Liver (tissue), 10 donors: Measurements from ENCODE around the gene SVEP1. TPM values are rescaled to one million over a fixed set of nuclear protein-coding genes. Genes with fewer than 3 reads are reported as not detected.

Experiments
- DNase-seq: peaks from one replicate; pipeline ENCODE4 v3.0.0-alpha.2; 2017; ENCODE audit warnings: low spot score
- H3K27ac ChIP-seq, 2 donors: one replicate each; pipeline ENCODE4 v1.7.0; 2013; ENCODE audit warnings: inconsistent platforms in 2 of 2, low read length in 2 of 2, control low read depth in 1 of 2, low read depth in 1 of 2, mild to moderate bottlenecking in 1 of 2
- H3K27me3 ChIP-seq, 4 donors: one replicate each; pipeline versions ENCODE4 v1.6.1 to v1.7.0; 2013; ENCODE audit warnings: low read length in 3 of 4, inconsistent platforms in 1 of 4, mild to moderate bottlenecking in 1 of 4, moderate library complexity in 1 of 4; ENCODE audit not compliant: control insufficient read depth in 4 of 4, insufficient read depth in 4 of 4
- H3K36me3 ChIP-seq, 4 donors: one replicate each; pipeline versions ENCODE4 v1.6.1 to v1.7.0; 2013; ENCODE audit warnings: low read length in 3 of 4, mild to moderate bottlenecking in 3 of 4, low read depth in 1 of 4, moderate library complexity in 1 of 4; ENCODE audit not compliant: control insufficient read depth in 4 of 4, insufficient read depth in 3 of 4
- H3K4me1 ChIP-seq, 4 donors: one replicate each; pipeline versions ENCODE4 v1.6.1 to v1.7.0; 2013; ENCODE audit warnings: low read length in 3 of 4, mild to moderate bottlenecking in 3 of 4, moderate library complexity in 1 of 4; ENCODE audit not compliant: control insufficient read depth in 4 of 4, insufficient read depth in 4 of 4
- H3K4me3 ChIP-seq, 3 donors: one replicate each; pipeline versions ENCODE4 v1.6.1 to v1.7.0; 2013; ENCODE audit warnings: low read length in 3 of 3, control low read depth in 1 of 3, low read depth in 1 of 3, mild to moderate bottlenecking in 1 of 3
- H3K9ac ChIP-seq, 2 donors: one replicate each; pipeline ENCODE4 v1.7.0; 2013; ENCODE audit warnings: low read length in 2 of 2, mild to moderate bottlenecking in 2 of 2, moderate library complexity in 2 of 2, control low read depth in 1 of 2, low read depth in 1 of 2
- H3K9me3 ChIP-seq, 4 donors: one replicate each; pipeline versions ENCODE4 v1.6.1 to v1.7.0; 2013; ENCODE audit warnings: low read length in 3 of 4; ENCODE audit not compliant: control insufficient read depth in 4 of 4
- EGR1 ChIP-seq, 2 donors: IDR thresholded peaks; 2 replicates each; pipeline ENCODE4 v1.6.1; 2016 to 2018; ENCODE audit warnings: antibody characterized with exemption in 2 of 2, low read depth in 2 of 2
- FOXA1 ChIP-seq: IDR thresholded peaks from 2 replicates; pipeline ENCODE4 v1.6.1; 2016; ENCODE audit warnings: antibody characterized with exemption
- GABPA ChIP-seq, 2 donors: IDR thresholded peaks in 1 of 2; conservative IDR thresholded peaks in 1 of 2; 2 replicates each; pipeline ENCODE4 v1.6.1; 2016; ENCODE audit warnings: antibody characterized with exemption in 2 of 2, mild to moderate bottlenecking in 1 of 2, moderate library complexity in 1 of 2
- HNF4A ChIP-seq, 2 donors: conservative IDR thresholded peaks; 2 replicates each; pipeline ENCODE4 v1.6.1; 2016; ENCODE audit warnings: antibody characterized with exemption in 2 of 2, mild to moderate bottlenecking in 2 of 2
- JUND ChIP-seq, 2 donors: IDR thresholded peaks; 2 replicates each; pipeline ENCODE4 v1.6.1; 2016; ENCODE audit warnings: antibody characterized with exemption in 2 of 2
- NR2F2 ChIP-seq: IDR thresholded peaks from 2 replicates; pipeline ENCODE4 v1.6.1; 2016; ENCODE audit warnings: antibody characterized with exemption
- RXRA ChIP-seq, 2 donors: IDR thresholded peaks; 2 replicates each; pipeline ENCODE4 v1.6.1; 2017 to 2018; ENCODE audit warnings: antibody characterized with exemption in 2 of 2, mild to moderate bottlenecking in 1 of 2
- SP1 ChIP-seq: IDR thresholded peaks from 2 replicates; pipeline ENCODE4 v1.6.1; 2018; ENCODE audit warnings: antibody characterized with exemption, mild to moderate bottlenecking
- TAF1 ChIP-seq: conservative IDR thresholded peaks from 2 replicates; pipeline ENCODE4 v1.6.1; 2016; ENCODE audit warnings: antibody characterized with exemption, mild to moderate bottlenecking
- YY1 ChIP-seq: IDR thresholded peaks from 2 replicates; pipeline ENCODE4 v1.6.1; 2016; ENCODE audit warnings: antibody characterized with exemption, mild to moderate bottlenecking
- WGBS: extraction: QIAGEN DNeasy Blood & Tissue Kit; methylation state at CpG from one replicate; pipeline ENCODE4 v1.1.7; 2013; 5-methylcytosine and 5-hydroxymethylcytosine counted together
- polyA plus RNA-seq, 2 donors: library from polyadenylated mRNA; stranded (reverse) in 1 of 2; unstranded in 1 of 2; fragments of 200-250 nt in 1 of 2; fragments of >200 nt in 1 of 2; fragmentation: Nextera tagmentation in 1 of 2; extraction: Ambion mirVana in 1 of 2; gene quantifications; one replicate each; pipeline versions ENCODE4 v1.2.1 to v1.2.3, GENCODE V29; 2013 to 2015
- small RNA-seq: library from RNA; depleted of rRNA; stranded (forward); fragments of <200 nt; gene quantifications from one replicate; pipeline ENCODE3, GENCODE V24; 2014
- total RNA-seq, 2 donors: library from RNA; depleted of rRNA; stranded (reverse); fragments of >200 nt; gene quantifications; one replicate each; pipeline ENCODE4 v1.2.3, GENCODE V29; 2014
- TF ChIP-seq, protein P1 (sequence below): IDR thresholded peaks from 2 replicates; pipeline ENCODE4 v1.6.1; 2016; ENCODE audit warnings: antibody characterized with exemption
- donor health status: healthy.
- donor health status: healthy.
- donor health status: healthy.
- donor health status: healthy.
- donor health status: healthy.

SVEP1 gene
- total and polyA plus RNA-seq, 4 donors, result 0.58 to 7.5 (median 1.8) TPM

DNA sequence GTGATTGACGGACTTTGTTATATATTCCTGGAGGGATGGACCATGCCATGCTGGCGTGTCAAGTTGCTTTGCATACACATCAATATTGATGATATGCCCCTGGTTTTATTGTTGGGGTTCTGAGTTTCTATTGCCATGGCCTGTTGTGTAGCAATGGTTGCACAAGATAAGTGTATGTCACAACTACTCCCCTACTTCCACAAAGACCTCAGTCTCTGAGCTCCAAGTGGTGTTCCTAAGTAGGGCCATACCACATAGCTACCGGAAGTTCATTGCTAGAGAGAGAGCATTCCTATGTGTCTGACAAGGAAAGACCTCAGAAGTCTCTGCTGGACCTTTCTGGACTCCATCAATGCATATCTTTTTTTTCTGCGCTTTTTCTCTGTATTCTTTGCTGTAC lies 261.6 kb downstream of the SVEP1 start:
- peaks cover 0 to 2% (median 0%) of the 10 kb centered on the region in 4 donors for H3K9me3 ChIP-seq
- no peaks in the 10 kb centered on the region for H3K4me1 ChIP-seq
- 96% methylated on average over 4 of the region's 4 CpGs for WGBS
- H3K27me3 ChIP-seq, result no peaks in the 10 kb centered on the region
- no peak overlapping the region for H3K4me3 ChIP-seq
- H3K27ac ChIP-seq, result no peak overlapping the region
- TF ChIP-seq FOXA1, result no peak
- no peak for TF ChIP-seq HNF4A (conservative IDR thresholded peaks at IDR 0.05)
- no peak for TF ChIP-seq JUND (IDR thresholded peaks at IDR 0.05)
- no peak for TF ChIP-seq TAF1
- TF ChIP-seq, protein P1, sequence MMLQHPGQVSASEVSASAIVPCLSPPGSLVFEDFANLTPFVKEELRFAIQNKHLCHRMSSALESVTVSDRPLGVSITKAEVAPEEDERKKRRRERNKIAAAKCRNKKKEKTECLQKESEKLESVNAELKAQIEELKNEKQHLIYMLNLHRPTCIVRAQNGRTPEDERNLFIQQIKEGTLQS, result no peak
- no peak for TF ChIP-seq YY1
- TF ChIP-seq RXRA (IDR thresholded peaks at IDR 0.05), result no peak
- TF ChIP-seq SP1, result no peak
- no peak for TF ChIP-seq NR2F2
- no peak for TF ChIP-seq GABPA (IDR thresholded peaks at IDR 0.05 in 1 of 2, conservative IDR thresholded peaks at IDR 0.05 in 1 of 2)
- no peak overlapping the region for H3K9ac ChIP-seq
- no peaks in the 10 kb centered on the region for H3K36me3 ChIP-seq
- DNase-seq, result no peak

- Histone ChIP-seq H3K9ac (peak overlapping the region in 1 of 2 donors; percentile 22), H3K36me3 (no peaks in the 10 kb centered on the region), H3K27ac (no peak overlapping the region), H3K9me3 (no peaks in the 10 kb centered on the region), H3K4me1 (no peaks in the 10 kb centered on the region), H3K4me3 (no peak overlapping the region), H3K27me3 (no peaks in the 10 kb centered on the region)
- 57% methylated on average over 6 of the region's 6 CpGs for WGBS
- no peak for DNase-seq
- TF ChIP-seq EGR1 (IDR thresholded peaks at IDR 0.05; ENCODE audit: low read depth in 2 of 2) (no peak), HNF4A (conservative IDR thresholded peaks at IDR 0.05) (no peak), RXRA (IDR thresholded peaks at IDR 0.05) (no peak)
Measured at GRCh38 chr9:110316261-110317075, 263.1 kb downstream of the SVEP1 start.

Small RNA genes within 50 kb of the gene (small RNA-seq; reads per million reads assigned to genes)
- not detected for gene RNU6-1039P

Other genes with a start within 250 kb of the SVEP1 start
- not detected for gene TXNDC8, start 241.9 kb downstream of the SVEP1 start, total RNA-seq
- not detected for gene TXNDC8, start 241.9 kb downstream of the SVEP1 start, polyA plus RNA-seq
- under 1 TPM; 0.05 to 0.17 TPM for gene MUSK, start 89.0 kb upstream of the SVEP1 start, total RNA-seq
- under 1 TPM in 1 of 2 donors, not detected in 1; 0.10 TPM for gene MUSK, start 89.0 kb upstream of the SVEP1 start, polyA plus RNA-seq